Neural cell (in vitro differentiated cells): Measurements from ENCODE around the gene KMT5C.

Experiments
- CTCF ChIP-seq: fragments of 450-650 bp; IDR thresholded peaks from 2 replicates; pipeline ENCODE4 v1.5.1; 2014; ENCODE audit warnings: antibody characterized with exemption, mild to moderate bottlenecking, moderate library complexity; ENCODE audit not compliant: poor library complexity, severe bottlenecking
- MXI1 ChIP-seq: fragments of 450-650 bp; conservative IDR thresholded peaks from 2 replicates; pipeline ENCODE4 v1.6.1; 2014; ENCODE audit warnings: antibody characterized with exemption, mild to moderate bottlenecking; ENCODE audit not compliant: poor library complexity, severe bottlenecking
- TF ChIP-seq, protein P1 (sequence below): IDR thresholded peaks from 2 replicates; pipeline ENCODE4 v1.6.1; 2012; ENCODE audit warnings: borderline replicate concordance

GRCh38 chr19:55376241-55376933 is 36.7 kb downstream of the KMT5C start, which contains the start of gene TMEM190:
- TF ChIP-seq CTCF: no peak
- no peak for TF ChIP-seq MXI1
- TF ChIP-seq, protein P1, sequence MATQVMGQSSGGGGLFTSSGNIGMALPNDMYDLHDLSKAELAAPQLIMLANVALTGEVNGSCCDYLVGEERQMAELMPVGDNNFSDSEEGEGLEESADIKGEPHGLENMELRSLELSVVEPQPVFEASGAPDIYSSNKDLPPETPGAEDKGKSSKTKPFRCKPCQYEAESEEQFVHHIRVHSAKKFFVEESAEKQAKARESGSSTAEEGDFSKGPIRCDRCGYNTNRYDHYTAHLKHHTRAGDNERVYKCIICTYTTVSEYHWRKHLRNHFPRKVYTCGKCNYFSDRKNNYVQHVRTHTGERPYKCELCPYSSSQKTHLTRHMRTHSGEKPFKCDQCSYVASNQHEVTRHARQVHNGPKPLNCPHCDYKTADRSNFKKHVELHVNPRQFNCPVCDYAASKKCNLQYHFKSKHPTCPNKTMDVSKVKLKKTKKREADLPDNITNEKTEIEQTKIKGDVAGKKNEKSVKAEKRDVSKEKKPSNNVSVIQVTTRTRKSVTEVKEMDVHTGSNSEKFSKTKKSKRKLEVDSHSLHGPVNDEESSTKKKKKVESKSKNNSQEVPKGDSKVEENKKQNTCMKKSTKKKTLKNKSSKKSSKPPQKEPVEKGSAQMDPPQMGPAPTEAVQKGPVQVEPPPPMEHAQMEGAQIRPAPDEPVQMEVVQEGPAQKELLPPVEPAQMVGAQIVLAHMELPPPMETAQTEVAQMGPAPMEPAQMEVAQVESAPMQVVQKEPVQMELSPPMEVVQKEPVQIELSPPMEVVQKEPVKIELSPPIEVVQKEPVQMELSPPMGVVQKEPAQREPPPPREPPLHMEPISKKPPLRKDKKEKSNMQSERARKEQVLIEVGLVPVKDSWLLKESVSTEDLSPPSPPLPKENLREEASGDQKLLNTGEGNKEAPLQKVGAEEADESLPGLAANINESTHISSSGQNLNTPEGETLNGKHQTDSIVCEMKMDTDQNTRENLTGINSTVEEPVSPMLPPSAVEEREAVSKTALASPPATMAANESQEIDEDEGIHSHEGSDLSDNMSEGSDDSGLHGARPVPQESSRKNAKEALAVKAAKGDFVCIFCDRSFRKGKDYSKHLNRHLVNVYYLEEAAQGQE: no peak
